Measurements from ENCODE around the gene NKD1.

GRCh38 chr16:50621452-50621792 is 73.2 kb downstream of the NKD1 start:
- TF ChIP-seq EZH2 (IDR thresholded peaks at IDR 0.05; ENCODE audit: borderline replicate concordance, insufficient read depth, low read depth, low read length, poor library complexity, severe bottlenecking), result no peak
- no peak for TF ChIP-seq CTCF (IDR thresholded peaks at IDR 0.05)
